K562 (cell line): ENCODE results near the gene RABL6. TPM values are rescaled to one million over a fixed set of nuclear protein-coding genes. Genes with fewer than 3 reads are reported as not detected.

Experiments used
- CBFB ChIP-seq: sonication (generic); formaldehyde crosslinking; IDR thresholded peaks from 2 replicates; pipeline ENCODE4 v1.4.0; 2020; ENCODE audit warnings: mild to moderate bottlenecking, missing genetic modification reagents
- E2F6 ChIP-seq, 2 experiments: IDR thresholded peaks; 2 replicates each; pipeline ENCODE4 v1.6.1; 2011; ENCODE audit warnings: borderline replicate concordance in 1 of 2, control low read depth in 1 of 2, low read depth in 1 of 2, low read length in 1 of 2, mild to moderate bottlenecking in 1 of 2, mixed read lengths in 1 of 2, moderate library complexity in 1 of 2; ENCODE audit not compliant: insufficient read depth in 1 of 2, insufficient read length in 1 of 2, poor library complexity in 1 of 2, severe bottlenecking in 1 of 2; ENCODE audit errors: extremely low read depth in 1 of 2
- ELK3 ChIP-seq: fragments of 450-650 bp; formaldehyde crosslinking; IDR thresholded peaks from 2 replicates; pipeline ENCODE4 v1.4.0; 2020; ENCODE audit warnings: mild to moderate bottlenecking
- ETS2 ChIP-seq: IDR thresholded peaks from 2 replicates; pipeline ENCODE4 v1.6.1; 2016; ENCODE audit warnings: borderline replicate concordance, missing genetic modification characterization, mild to moderate bottlenecking, moderate library complexity, missing compliant biosample characterization; ENCODE audit not compliant: poor library complexity, severe bottlenecking
- GABPB1 ChIP-seq: sonication (generic); formaldehyde crosslinking; IDR thresholded peaks from 2 replicates; pipeline ENCODE4 v1.8.0; 2022; ENCODE audit warnings: mild to moderate bottlenecking, missing genetic modification reagents
- RBM39 ChIP-seq: fragments of 200-400 bp; formaldehyde crosslinking; optimal IDR thresholded peaks from 2 replicates; pipeline ENCODE3; 2018; ENCODE audit warnings: low read depth, low read length
- SAFB ChIP-seq: fragments of 200-400 bp; formaldehyde crosslinking; IDR thresholded peaks from 2 replicates; pipeline ENCODE4 v1.6.1; 2017; ENCODE audit warnings: low read depth, low read length, borderline replicate concordance
- SPI1 ChIP-seq: IDR thresholded peaks from 2 replicates; pipeline ENCODE4 v1.6.1; 2011; ENCODE audit warnings: low read depth, low read length, control low read depth, borderline replicate concordance
- SRSF7 ChIP-seq: fragments of 200-400 bp; formaldehyde crosslinking; optimal IDR thresholded peaks from 2 replicates; pipeline ENCODE3; 2017; ENCODE audit warnings: mild to moderate bottlenecking, low read depth, low read length
- TGIF2 ChIP-seq: sonication (generic); formaldehyde crosslinking; IDR thresholded peaks from 2 replicates; pipeline ENCODE4 v1.8.1; 2022; ENCODE audit warnings: mild to moderate bottlenecking, missing genetic modification reagents, moderate library complexity
- ZNF134 ChIP-seq: fragments of 250-450 bp; sonication (Bioruptor Pico); conservative IDR thresholded peaks from 2 replicates; pipeline ENCODE4 v1.4.0; 2020
- ZNF184 ChIP-seq: sonication (generic); formaldehyde crosslinking; IDR thresholded peaks from 2 replicates; pipeline ENCODE4 v1.5.0; 2020; ENCODE audit warnings: missing genetic modification reagents
- ZNF197 ChIP-seq: fragments of 200-800 bp; sonication (Bioruptor generic); IDR thresholded peaks from 2 replicates; pipeline ENCODE4 v1.6.1; 2016; ENCODE audit warnings: low read depth, missing genetic modification characterization, missing compliant biosample characterization
- ZNF707 ChIP-seq: fragments of 250-450 bp; sonication (Bioruptor Pico); conservative IDR thresholded peaks from 2 replicates; pipeline ENCODE4 v1.8.0; 2022; ENCODE audit warnings: inconsistent platforms, mild to moderate bottlenecking, moderate library complexity
- polyA plus RNA-seq, 8 experiments: library from polyadenylated mRNA; depleted of rRNA in 4 of 8; stranded (reverse) in 5 of 8; unstranded in 3 of 8; fragments of >200 nt; fragmentation: Nextera tagmentation in 2 of 8; fragmentation: Illumina TruSeq in 1 of 8; extraction: Ambion mirVana in 2 of 8; extraction: Trizol in 1 of 8; gene quantifications; 2 replicates each; pipeline versions ENCODE4 v1.2.1 to v1.2.3, GENCODE V29; 2011 to 2014; ENCODE audit warnings: inconsistent platforms in 1 of 8, missing spikeins in 1 of 8
- total RNA-seq, 7 experiments: library from RNA; depleted of rRNA in 6 of 7; stranded (reverse); fragments of >200 nt in 6 of 7; fragmentation: Illumina TruSeq in 2 of 7; extraction: Trizol in 2 of 7; gene quantifications; 2 replicates each; pipeline versions ENCODE4 v1.2.1 to v1.2.3, GENCODE V29; 2011 to 2021; ENCODE audit warnings: low replicate concordance in 1 of 7
- TF ChIP-seq, protein P1 (sequence below): sonication (generic); formaldehyde crosslinking; IDR thresholded peaks from 2 replicates; pipeline ENCODE4 v1.8.0; 2023; ENCODE audit warnings: missing genetic modification reagents, mild to moderate bottlenecking, borderline replicate concordance
- TF ChIP-seq, protein P2 (sequence below), 2 experiments: IDR thresholded peaks in 1 of 2; conservative IDR thresholded peaks in 1 of 2; 2 replicates each; pipeline ENCODE4 v1.6.1; 2016; ENCODE audit warnings: low read depth in 2 of 2, mild to moderate bottlenecking in 1 of 2, missing compliant biosample characterization in 1 of 2, missing genetic modification characterization in 1 of 2, moderate library complexity in 1 of 2

RABL6 gene
- total and polyA plus RNA-seq, 9 of the 15 experiments (the other 6 are each of a cell fraction or from before 2014, with no cell fraction given), result 5.6 to 181 (median 84.5) TPM

DNA sequence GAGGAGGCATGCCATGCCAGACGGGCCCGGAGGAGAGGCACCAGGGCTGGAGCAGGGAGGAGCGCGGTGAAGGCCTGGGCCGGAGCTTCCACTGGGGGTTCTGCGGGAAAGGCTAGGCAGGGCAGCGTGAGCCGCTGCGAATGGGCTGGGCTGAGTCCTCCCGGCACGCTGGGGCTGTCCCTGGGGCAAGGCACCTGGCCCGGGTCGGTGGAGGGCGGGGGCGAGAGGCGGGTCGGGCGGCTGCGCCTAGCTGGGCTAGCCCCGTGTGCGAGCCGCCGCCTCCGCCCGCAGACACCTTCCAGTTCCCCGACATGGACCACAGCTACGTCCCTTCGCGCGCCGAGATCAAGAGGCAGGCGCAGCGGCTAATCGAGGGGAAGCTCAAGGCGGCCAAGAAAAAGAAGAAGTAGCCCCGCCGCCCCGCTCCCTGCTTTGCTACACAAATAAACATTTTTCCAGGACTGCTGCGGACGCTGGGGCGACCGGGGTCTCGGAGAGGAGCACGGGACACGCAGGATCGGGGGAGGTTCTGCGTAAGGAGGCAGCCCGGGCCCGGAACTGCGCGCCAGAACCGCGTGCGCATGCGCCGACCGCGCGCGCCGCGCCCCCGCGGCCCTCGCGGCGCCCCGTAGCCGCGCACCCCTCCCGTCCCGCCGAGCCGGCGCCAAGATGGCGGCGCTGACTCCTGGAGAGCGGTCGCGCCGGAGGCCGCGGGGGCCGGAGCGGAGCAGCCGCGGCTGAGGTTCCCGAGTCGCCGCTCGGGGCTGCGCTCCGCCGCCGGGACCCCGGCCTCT, at the start of gene RABL6 (continued):
- TF ChIP-seq ELK3 (CRISPR knock-in tag) (no peak), RBM39 (no peak), E2F6 (IDR thresholded peaks at IDR 0.05; ENCODE audit: borderline replicate concordance in 1 of 2, extremely low read depth in 1 of 2, insufficient read depth in 1 of 2, insufficient read length in 1 of 2, low read depth in 1 of 2, low read length in 1 of 2, poor library complexity in 1 of 2, severe bottlenecking in 1 of 2) (peak; percentile 85 to 87), CBFB (CRISPR knock-in tag) (no peak), ZNF184 (CRISPR knock-in tag) (no peak), TGIF2 (no peak), ZNF707 (CRISPR knock-in tag) (no peak), SRSF7 (no peak), GABPB1 (CRISPR knock-in tag) (peak; percentile 51), ETS2 (tag) (no peak), ZNF134 (CRISPR knock-in tag) (no peak), ZNF197 (CRISPR knock-in tag) (no peak), SPI1 (no peak), SAFB (no peak)
- TF ChIP-seq, protein P1, sequence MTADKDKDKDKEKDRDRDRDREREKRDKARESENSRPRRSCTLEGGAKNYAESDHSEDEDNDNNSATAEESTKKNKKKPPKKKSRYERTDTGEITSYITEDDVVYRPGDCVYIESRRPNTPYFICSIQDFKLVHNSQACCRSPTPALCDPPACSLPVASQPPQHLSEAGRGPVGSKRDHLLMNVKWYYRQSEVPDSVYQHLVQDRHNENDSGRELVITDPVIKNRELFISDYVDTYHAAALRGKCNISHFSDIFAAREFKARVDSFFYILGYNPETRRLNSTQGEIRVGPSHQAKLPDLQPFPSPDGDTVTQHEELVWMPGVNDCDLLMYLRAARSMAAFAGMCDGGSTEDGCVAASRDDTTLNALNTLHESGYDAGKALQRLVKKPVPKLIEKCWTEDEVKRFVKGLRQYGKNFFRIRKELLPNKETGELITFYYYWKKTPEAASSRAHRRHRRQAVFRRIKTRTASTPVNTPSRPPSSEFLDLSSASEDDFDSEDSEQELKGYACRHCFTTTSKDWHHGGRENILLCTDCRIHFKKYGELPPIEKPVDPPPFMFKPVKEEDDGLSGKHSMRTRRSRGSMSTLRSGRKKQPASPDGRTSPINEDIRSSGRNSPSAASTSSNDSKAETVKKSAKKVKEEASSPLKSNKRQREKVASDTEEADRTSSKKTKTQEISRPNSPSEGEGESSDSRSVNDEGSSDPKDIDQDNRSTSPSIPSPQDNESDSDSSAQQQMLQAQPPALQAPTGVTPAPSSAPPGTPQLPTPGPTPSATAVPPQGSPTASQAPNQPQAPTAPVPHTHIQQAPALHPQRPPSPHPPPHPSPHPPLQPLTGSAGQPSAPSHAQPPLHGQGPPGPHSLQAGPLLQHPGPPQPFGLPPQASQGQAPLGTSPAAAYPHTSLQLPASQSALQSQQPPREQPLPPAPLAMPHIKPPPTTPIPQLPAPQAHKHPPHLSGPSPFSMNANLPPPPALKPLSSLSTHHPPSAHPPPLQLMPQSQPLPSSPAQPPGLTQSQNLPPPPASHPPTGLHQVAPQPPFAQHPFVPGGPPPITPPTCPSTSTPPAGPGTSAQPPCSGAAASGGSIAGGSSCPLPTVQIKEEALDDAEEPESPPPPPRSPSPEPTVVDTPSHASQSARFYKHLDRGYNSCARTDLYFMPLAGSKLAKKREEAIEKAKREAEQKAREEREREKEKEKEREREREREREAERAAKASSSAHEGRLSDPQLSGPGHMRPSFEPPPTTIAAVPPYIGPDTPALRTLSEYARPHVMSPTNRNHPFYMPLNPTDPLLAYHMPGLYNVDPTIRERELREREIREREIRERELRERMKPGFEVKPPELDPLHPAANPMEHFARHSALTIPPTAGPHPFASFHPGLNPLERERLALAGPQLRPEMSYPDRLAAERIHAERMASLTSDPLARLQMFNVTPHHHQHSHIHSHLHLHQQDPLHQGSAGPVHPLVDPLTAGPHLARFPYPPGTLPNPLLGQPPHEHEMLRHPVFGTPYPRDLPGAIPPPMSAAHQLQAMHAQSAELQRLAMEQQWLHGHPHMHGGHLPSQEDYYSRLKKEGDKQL (CRISPR knock-in tag), result no peak
- TF ChIP-seq, protein P2, sequence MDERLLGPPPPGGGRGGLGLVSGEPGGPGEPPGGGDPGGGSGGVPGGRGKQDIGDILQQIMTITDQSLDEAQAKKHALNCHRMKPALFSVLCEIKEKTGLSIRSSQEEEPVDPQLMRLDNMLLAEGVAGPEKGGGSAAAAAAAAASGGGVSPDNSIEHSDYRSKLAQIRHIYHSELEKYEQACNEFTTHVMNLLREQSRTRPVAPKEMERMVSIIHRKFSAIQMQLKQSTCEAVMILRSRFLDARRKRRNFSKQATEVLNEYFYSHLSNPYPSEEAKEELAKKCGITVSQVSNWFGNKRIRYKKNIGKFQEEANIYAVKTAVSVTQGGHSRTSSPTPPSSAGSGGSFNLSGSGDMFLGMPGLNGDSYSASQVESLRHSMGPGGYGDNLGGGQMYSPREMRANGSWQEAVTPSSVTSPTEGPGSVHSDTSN (CRISPR knock-in tag; IDR thresholded peaks at IDR 0.05; ENCODE audit: low read depth), result no peak
- TF ChIP-seq, protein P2 (tag; conservative IDR thresholded peaks at IDR 0.05; ENCODE audit: low read depth), result no peak
